NCI-H524 treated with DMSO at 0.1 percent for 48 hours (cell line): ENCODE data around the gene LIF.
A peak's percentile ranks its signal among the peaks of the same experiment; 100 is the strongest.
"Not testable (repeated sequence)": the region's sequence is repeated elsewhere in the genome, so short reads cannot be mapped to it uniquely, and the experiment has no call there.

Experiments used
- DNase-seq: peaks from one replicate; lab custom pipeline; 2025; lab: John Stamatoyannopoulos, UW

Gene LIF

DNA sequence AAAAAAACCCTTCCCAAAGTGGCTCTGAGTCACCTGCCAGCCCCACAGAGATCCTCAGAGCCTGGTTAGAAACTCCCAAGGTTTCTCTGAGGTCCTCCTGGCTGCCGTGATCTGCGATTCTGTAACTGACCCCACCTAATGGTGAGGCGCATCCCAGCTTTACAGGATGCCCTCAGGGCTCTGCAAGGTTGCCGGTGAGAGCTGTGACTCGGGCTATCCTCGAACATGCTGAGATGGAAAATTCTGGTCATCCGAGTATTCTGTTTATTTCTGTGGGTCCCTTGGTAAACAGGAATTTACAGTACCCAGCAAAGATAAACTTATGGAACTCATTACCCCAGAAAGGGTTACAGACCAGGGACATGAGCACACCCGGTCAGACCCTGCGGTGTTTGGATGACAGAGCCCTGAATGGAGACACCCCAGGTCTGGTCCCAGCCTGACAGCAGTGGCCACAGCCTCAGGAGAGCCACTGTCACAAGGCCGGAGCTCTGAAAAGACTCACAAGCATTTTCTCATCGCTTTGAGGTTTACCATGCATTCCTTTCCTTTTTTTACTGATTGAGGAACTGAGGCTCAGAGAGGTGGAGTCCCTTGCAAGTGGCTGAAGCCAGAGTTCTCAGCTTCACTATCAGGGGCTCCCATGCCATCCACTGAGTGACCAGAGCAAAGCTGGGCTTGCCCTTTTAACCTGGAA is 22.2 kb downstream of the LIF start:
- DNase-seq, result no peak

DNA sequence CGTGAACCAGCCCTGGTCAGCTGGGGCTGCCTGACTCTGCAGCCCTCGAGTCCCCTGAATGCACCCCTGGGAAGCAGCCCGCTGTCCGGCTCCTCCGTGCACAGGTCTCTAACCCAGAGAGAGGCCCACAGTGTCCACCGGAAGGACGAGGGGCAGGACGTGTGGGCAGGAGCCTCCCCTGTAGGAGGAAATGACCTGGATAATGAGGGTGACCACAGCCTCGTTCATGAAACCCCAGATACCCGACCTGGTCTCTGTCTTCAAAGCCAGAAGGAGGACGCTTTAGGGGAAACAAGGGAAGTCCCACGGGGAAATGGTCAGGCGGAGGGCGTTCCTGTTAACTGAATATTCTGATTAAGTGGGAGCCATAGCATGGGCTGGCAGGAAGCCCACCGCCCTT is 23.3 kb downstream of the LIF start:
- DNase-seq, result no peak

DNA sequence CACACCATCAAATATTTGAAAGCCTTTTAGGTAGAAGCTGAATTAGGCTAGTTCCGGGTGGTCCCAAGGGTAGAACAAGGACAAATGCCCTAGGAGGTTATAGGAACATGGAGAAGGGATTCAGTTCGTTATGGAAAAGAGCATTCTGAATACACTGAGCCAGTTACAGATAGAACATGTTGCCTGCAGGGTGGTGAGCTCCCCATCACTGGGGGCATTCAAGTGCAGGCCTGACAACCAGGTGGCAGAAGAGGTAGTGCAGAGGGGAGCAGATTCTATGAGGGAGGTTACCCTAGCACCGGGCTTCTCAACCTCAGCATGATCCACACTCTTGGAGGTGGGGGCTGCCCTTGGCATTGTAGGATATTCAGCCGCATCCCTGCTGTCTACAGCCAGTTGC is 24.2 kb downstream of the LIF start:
- DNase-seq, result no peak

DNA sequence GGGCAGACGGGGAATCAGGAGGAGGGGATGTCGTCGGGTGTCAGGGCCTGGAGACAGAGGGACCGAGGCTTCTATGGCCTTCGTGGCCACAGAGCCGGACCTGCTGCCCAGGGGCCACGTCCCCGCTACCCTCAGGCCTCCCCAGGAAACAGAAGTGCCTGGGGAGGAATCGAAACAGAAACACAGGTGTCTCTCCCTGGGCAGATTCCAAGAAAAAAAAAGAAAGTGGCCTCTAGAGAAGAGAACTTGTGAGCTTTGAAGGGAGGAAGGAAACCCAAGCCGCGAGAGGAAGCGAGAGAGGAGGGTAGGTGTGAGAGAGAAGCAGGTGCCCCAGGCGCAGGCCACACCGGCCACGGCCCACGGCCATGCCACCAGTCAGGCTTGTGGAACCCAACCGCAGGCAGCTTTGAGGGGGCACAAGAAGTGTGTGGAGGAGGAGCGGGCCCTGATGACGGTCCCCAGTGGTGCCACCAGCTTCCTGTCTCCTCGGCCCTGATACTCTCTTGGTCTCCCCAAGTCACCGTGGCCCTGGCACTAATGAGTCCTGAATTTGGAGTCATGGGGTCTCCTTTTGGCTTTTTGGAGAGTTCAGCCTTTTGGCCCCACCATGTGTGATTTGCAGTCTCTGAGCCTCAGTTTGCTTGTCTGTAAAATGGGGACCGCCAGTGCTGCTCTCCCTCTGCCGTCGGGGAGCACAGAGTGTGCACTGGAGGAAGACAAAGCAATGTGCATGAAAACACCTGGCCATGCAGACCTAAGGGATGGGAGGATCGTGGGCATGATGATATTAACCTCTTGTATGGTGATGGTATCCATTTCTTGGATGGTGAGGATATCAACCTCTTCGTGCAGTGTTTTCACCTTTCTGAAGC is 25.2 kb downstream of the LIF start:
- no peak for DNase-seq

DNA sequence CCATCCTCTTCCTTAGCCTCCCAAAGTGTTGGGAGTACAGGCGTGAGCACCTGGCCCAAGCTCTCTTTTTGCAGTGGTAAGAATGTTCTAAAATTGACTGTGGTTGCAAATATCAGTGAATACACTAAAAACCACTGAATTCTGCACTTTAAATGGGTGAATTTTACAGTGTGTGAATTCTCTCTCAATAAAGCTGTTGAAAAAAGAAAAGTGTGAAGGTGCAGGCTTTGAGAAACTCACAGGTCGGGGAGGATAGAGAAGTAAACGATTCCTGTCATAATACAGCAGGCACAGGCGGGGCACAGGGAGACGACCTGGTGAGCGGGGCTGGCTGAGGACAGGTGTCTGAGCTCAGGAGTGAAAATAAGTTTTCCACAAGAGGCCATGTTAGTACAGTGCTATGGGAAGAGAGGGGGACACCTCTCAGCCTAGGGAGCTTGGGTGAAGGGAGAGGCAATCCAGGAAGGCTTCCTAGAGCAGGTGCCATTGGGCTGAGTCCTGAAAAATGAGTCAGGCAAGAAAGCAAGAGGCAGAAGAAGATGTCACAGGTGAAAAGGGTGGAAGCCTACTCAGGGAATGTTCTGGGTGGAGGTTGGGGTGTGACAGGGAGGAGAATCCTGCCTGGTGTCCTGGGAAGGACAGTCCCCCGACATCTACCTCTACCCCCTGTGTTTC is 26.1 kb downstream of the LIF start:
- DNase-seq, result no peak

DNA sequence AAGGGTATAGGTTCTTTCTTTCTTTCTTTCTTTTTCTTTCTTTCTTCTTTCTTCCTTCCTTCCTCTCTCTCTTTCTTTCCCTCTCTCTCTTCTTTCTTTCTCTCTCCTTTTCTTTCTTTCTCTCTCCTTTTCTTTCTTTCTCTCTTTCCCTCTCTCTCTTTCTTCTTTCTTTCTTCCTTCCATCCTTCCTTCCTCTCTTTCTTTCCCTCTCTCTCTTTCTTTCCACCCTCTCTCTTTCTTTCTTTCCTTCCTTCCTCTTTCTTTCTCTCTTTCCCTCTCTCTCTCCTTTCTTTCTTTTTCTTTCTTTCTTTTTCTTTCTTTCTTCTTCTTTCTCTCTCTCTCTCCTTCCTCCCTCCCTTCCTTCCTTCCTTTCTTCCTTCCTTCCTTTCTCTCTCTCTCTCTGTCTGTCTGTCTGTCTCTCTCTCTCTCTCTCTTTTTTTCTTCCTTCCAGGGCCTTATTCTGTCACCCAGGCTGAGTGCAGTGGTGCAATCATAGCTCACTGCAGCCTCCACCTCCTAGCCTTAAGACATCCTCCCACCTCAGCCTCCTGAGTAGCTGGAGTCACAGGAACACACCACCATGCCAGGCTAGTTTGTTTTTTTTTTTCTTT is 26.8 kb downstream of the LIF start:
- no peak for DNase-seq

DNA sequence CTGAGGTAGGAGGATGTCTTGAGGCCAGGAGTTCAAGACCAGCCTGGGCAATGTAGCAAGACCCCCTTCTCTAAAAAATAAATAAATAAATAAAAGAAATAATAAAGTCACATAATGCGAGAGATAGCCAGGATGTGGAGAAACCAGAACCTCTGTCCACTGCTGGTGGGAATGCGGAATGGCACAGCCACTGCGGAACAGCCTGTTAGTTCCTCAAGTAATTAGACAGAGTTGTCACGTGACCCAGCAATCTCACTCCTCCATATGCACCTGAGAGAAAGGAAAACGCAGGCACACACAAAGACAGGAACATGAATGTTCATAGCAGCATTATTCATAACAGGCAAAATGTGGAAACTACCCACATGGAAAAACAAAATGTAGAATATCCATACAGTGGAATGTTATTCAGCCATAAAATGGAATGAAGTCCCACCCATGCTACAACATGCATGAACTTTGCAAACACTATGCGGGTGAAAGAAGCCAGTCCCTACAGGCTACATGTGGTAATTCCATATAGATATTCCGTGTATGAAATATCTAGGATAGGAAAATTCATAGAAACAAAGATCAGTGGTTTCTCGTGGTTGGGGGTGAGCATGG is 27.4 kb downstream of the LIF start:
- DNase-seq, result no peak

DNA sequence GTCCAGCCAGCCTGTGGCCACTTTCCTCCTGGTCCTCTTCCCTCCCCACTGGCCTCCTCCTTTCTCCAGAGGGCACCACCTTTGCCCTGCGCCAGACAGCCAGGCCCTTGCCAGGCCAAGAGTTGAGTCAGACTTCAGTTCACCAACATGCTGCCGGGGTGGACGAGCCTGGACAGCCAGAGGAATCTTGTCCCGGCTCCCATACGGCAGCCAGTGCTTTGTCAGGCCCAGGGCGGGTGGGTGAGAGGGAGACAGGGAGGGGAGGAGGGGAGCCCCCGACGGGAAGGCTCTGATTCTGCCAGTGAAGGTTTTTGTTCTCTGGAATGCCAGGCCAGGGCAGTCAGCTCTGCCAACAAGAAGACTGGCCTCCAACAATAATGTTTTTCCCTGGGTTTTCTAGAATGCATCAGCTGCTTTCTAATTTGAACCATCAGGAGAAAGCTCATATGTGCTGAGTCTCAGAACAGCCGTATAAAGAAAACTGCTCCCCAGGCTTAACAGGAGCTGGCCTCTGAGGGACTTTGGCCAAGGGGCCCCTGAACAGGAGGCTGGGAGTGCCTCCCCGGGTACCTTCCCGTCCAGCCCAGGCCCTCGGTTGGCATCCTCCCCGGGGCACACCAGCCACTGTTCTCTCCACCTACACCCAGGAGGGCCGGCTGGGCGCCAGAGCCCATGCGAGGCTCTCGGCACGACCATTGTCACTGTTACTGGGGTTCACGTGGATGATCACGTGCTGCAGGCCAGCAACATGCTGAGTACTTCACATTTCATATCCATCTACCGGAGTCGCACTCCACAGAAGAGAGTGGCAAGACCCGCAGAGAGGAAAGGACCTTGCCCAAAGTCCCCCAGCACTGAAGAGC is 28.6 kb downstream of the LIF start:
- no peak for DNase-seq

DNA sequence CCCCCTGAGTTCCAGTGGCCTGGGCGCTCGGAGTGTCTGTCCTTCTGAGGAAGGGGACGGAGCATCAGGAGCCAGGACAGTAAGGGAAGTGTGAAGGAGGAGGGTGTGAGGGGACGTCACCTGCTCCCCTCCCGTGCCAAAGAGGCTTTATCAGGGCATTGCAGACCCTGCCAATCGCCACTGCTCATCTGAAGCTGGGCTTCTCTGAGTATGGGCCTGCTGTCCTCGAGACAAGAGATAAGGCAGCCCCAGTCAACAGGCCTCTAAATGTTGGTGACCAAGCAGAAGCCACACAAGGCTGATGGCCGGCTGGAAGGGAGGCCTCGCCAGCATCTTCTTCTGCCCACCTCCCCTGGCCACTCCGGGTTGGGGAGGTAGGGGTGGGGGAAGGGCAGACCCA is 29.8 kb downstream of the LIF start:
- DNase-seq, result no peak

DNA sequence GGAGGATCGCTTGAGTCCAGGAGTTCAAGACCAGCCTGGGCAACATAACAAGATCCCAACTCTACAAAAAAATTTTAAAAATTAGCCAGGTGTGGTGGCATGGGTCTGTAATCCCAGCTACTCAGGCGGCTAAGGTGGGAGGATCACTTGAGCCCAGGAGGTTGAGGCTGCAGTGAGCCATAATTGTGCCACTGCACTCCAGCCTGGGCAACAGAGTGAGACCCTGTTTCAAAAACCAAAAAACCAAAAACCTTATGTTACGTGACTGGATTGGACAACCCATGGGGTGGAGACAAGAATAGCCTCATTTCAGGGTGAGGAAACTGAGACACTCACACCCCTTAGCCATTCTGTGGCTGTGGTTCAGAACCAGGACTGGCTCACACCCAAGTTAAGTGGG is 30.3 kb downstream of the LIF start:
- DNase-seq, result not testable (repeated sequence)

DNA sequence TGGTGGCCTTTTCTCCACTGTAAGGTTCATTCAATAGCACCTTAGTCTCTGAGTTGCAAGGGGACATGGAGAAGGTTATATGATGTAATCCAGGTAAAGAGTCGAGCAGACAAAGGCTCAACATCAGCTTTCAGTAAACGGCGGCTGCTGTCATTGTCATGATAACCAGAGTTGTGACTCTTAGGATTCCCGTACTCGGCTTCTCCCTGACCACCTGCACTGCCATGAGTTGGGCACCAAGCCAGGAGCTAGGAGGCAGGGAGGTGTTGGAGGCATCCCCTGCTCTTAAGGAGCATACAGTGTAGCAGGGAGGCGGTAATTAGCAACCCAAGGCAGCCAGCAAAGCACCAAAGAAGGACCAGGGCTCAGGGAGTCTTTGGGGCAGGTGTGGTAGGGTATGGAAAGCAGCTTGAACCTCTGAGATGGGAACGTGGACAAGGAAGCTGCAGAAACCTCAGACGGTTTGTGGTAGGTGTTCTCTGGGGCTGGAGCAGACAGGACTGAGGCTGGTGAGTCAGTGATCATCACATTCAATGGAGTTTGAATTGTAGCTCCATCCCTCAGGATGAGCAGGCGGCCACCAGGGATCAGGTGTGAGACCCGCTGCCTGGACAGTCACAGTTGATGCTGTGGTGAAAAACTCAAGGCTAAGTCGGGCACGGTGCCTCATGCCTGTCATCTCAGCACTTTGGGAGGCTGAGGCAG is 31.7 kb downstream of the LIF start:
- DNase-seq, result peak; percentile 6

DNA sequence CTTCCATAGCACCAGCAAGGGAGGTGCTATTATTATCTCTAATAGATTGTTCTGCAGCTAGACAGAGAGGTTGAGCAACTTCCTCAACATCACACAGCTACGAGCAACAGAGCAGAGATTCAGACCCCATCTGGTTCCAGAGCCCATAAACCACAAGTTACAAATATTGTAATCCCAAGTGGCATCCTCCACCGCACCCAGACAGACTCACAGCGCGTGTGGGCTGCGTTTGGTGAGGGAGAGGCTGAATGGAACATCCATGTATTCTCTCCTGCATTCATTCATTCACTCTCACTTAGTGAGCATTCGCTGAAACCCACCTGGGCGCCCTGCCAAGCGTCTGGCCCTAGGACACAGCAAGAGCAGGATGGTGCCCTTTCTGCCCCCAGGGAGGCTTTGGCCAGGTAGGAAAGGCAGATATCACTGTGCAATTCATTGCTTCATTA is 33.5 kb downstream of the LIF start:
- DNase-seq, result no peak

DNA sequence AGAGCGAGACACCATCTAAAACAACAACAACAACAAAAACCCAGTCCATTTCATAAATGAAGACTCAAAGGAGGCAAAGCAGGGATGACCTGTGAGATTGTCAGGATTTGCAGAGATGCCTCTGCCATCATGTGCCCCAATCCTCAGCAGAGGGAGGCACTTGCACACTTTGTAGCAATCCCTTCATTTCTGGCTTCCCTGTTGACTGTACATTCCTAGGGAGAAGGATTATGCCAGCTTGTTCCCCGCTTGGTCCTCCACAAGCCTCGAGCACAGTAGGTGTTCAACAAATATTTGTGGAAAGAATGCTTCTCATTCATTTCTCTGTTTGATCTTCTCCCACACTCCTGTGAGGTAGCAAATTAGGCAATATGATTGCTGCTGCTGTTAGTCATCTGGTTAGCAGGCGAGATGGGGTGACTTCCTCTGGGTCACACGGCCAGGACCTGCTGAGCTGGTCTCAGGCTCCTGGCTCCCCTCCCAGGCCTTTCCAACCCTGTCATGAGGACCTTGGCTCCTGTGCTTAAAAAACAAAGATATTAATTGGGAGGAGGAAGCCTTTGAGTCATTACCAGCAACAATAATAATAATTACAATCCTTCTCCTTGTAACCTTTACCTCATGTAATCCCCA is 34.1 kb downstream of the LIF start:
- no peak for DNase-seq

DNA sequence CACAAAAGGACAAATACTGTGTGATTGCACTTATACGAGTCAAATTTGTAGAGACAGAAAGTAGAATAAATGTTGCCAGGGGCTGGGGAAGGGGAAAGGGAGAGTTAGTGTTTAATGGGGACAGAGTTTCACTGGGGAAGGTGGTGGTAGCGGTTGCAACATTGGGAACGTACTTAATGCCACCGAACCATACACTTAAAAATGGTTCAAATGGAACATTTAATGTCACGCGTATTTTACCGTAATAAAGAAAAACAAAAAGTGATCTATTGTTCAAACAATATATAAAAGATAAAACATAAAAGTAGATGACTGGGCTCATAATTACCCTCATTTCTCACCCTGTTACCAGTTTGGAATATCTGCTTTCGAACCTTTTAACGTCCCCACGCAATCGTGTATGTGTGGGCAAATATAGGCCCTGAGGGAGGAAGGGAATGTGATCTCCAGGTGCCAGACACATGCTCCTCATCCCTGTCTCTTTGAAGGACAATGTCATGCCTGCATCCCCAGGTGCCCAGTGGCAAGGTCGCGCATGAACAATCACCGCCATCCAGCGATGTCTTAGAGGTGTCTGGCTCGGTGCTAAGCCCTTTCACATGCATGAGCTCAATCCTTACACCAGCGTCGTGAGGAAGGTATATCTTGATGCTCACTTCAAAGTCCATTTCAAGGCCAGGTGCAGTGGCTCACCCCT is 35.3 kb downstream of the LIF start:
- DNase-seq, result no peak

DNA sequence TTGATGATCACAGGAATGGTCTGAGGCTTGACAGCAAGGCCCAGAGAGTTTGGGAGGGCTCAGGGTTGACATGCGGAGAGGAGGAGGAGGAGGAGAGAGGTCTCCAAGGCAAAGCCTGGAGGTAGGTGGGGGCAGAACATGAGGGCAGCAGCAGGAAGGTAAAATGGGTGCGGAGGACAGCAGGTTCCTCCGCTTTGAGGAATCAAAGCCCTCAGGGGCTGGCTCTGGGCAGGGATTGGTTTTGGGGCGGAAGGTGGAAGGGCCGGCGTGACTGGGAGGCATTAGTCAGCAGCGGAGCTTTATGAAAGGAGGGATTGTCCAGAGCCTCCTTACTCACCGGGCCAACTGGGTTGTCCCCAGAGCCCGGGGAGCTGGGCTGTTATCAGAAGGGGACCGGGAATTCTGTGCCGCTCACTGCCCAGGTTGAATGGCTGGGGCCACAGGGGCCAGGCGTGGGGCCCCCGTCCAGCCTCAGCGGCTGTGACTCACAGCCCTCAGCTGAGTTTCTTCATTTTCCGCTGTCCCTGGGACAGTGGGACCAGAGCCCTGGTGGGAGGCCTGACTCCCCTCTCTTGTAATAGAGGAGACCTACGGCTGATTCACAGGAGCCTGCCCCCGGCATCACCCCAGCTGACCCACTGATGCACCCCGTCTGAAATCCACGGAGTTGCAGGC is 36.2 kb downstream of the LIF start:
- no peak for DNase-seq

DNA sequence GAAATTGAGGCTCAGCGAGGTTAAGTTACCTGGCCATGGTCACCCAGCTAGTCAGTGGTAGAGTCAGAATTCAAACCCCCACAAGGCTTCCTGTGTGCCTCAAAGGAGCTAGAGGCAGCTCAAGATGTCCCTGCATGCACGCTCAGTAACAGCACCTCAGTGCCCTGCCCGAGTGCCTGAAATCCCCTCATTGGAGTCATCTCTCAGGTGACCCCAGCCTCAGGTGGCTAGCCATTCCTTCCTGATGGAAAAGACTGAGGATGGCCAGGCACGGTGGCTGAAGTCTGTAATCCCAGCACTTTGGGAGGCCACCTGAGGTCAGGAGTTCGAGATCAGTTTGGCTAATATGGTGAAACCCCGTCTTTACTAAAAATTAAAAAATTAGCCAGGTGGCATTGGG is 36.9 kb downstream of the LIF start:
- DNase-seq, result no peak

DNA sequence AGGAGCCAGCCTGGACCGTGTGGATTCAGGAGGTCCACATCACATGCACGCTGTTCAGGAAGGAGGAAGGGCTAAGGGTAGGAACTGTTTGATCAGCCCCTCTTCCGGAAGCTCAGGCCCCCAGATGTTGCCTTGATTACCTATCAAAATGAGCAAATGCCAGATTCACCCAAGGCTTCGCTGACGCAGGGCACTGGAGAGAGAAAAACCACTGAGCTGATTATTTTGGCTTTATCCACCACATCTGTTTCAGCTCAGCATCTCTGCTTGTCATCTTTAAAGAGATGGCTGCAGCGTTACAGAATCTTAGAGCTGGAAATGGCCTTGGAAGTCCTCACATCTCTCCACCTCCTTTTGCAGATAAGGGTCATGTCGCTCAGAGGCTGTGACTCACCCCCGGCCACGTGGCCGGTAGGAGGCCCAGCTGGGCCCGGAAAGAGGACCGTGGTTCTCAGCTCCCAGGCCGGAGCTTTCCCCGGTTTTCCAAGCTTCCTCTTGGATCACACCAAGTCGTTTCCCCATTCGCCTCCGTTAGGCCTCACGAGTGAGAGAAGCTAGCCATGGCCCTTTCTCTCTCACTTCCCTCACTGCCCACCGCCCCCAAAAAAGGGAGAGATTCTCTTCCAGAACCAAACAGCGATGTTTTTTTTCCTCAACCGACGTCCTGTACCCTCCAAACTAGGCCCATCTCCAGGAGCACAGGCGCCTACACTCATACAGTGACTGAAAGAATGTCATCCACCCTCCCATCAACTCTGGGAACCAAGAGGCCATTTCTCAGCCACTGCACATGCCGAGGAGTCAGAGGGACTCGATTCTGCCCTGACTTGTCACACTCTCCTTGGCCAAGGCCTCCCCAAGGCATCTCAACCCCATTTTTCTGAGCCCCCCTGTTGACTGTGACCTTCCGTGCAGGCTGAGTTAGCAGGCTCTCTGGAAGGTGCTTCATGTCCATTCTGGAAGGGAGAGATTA is 37.6 kb downstream of the LIF start:
- no peak for DNase-seq

DNA sequence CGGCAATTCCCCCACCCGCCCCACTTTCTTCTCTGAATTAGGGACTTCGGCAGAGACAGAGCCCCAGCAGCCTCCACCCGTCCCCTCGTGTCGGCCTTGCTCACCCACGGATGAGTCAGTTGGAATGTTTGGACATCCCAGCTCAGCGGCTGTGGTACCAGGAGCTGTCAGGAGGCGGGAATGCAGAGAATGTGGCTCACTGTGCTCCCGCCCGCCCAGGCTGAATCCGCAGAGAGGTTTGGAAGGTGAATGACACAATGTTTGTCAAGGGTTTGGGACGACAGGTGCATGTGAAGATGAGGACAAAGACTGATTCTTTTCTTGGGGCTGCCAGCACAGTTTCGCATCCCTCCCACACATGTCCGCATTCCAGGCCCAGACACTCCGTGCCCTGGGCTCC is 39.6 kb downstream of the LIF start:
- no peak for DNase-seq
